HCT116 (cell line): ENCODE data around the gene ZNF367. TPM values are rescaled to one million over a fixed set of nuclear protein-coding genes. Genes with fewer than 3 reads are reported as not detected.

Experiments used
- ATAC-seq: fragments of 200-7000 bp; cut with Tn5 transposase; 2 replicates; pipeline ENCODE4 v1.9.1; 2020; ENCODE audit warnings: mild to moderate bottlenecking, moderate library complexity
- BruUV-seq: library from RNA; stranded (reverse); fragments of 400-500 nt; replicated peaks from 2 replicates; lab custom pipeline; 2021; lab: Mats Ljungman, UMichigan
- CTCF ChIA-PET: fragments of 300-600 bp; sonication (Branson Sonifier 250); formaldehyde crosslinking; loops from one replicate; lab custom pipeline; 2021; ENCODE audit warnings: antibody characterized with exemption; lab: Charles Lee
- POLR2A ChIA-PET: fragments of 300-600, 350-600 bp; sonication (Branson Sonifier 250); formaldehyde crosslinking; loops from one replicate; lab custom pipeline; 2021; ENCODE audit warnings: antibody characterized with exemption; lab: Charles Lee
- RAD21 ChIA-PET, 2 experiments: fragments of 300-600 bp; sonication (Branson Sonifier 250); formaldehyde crosslinking; loops; one replicate each; lab custom pipeline; 2023; ENCODE audit warnings: low total read pairs in 2 of 2; ENCODE audit not compliant: uncharacterized antibody in 2 of 2, unreplicated experiment in 2 of 2, low non-redundant PET in 1 of 2; lab: Charles Lee
- DNase-seq: peaks from one replicate; pipeline ENCODE4 v3.0.0-alpha.2; 2010; ENCODE audit warnings: low read depth, low spot score
- H2AFZ ChIP-seq: fragments of 200-600 bp; shearing (Covaris generic), sonication (generic); 2 replicates; pipeline ENCODE4 v1.6.1; 2017; ENCODE audit warnings: low read depth, mixed run types, mixed read lengths, antibody characterized with exemption, low read length; ENCODE audit not compliant: poor library complexity, severe bottlenecking
- H3K27ac ChIP-seq: 2 replicates; pipeline ENCODE4 v1.5.1; 2012; ENCODE audit warnings: low read depth, low read length
- H3K27me3 ChIP-seq: fragments of 200-600 bp; sonication (generic); 2 replicates; pipeline ENCODE4 v1.6.1; 2016; ENCODE audit warnings: mixed run types, low read length, mixed read lengths; ENCODE audit not compliant: insufficient read depth
- H3K36me3 ChIP-seq, 2 experiments: fragments of 200-500 bp in 1 of 2; fragments of 200-600 bp in 1 of 2; sonication (Bioruptor generic) in 1 of 2; sonication (generic) in 1 of 2; 2 replicates each; pipeline versions ENCODE4 v1.5.1 to v1.6.1; 2014 to 2016; ENCODE audit warnings: low read length in 2 of 2, inconsistent platforms in 1 of 2, mixed read lengths in 1 of 2, mixed run types in 1 of 2; ENCODE audit not compliant: insufficient read depth in 2 of 2, control insufficient read depth in 1 of 2
- H3K4me1 ChIP-seq, 2 experiments: fragments of 200-600 bp in 1 of 2; sonication (generic) in 1 of 2; 2 replicates each; pipeline versions ENCODE4 v1.5.1 to v1.6.1; 2012 to 2017; ENCODE audit warnings: low read length in 2 of 2, inconsistent platforms in 1 of 2, mild to moderate bottlenecking in 1 of 2, mixed read lengths in 1 of 2, mixed run types in 1 of 2, moderate library complexity in 1 of 2; ENCODE audit not compliant: insufficient read depth in 2 of 2, control insufficient read depth in 1 of 2
- H3K4me2 ChIP-seq: fragments of 200-600 bp; sonication (generic); 2 replicates; pipeline ENCODE4 v1.6.1; 2017; ENCODE audit warnings: mixed run types, low read length, mixed read lengths
- H3K4me3 ChIP-seq, 2 experiments: fragments of 200-600 bp in 1 of 2; sonication (generic) in 1 of 2; replicated peaks in 1 of 2; 2 replicates each; pipeline ENCODE4 v1.5.1; 2011 to 2016; ENCODE audit warnings: low read length in 2 of 2, control low read depth in 1 of 2, low read depth in 1 of 2, mild to moderate bottlenecking in 1 of 2, mixed read lengths in 1 of 2, mixed run types in 1 of 2
- H3K79me2 ChIP-seq: fragments of 200-600 bp; sonication (generic); 2 replicates; pipeline ENCODE4 v1.6.1; 2017; ENCODE audit warnings: mild to moderate bottlenecking, mixed run types, low read length, moderate library complexity, mixed read lengths; ENCODE audit not compliant: insufficient read depth
- H3K9ac ChIP-seq: fragments of 200-600 bp; sonication (generic); 2 replicates; pipeline ENCODE4 v1.6.1; 2016; ENCODE audit warnings: low read length, mixed read lengths
- H3K9me2 ChIP-seq: fragments of 200-600 bp; sonication (generic), shearing (Covaris generic); 2 replicates; pipeline ENCODE4 v1.6.1; 2017; ENCODE audit warnings: mixed run types, mild to moderate bottlenecking, moderate library complexity; ENCODE audit not compliant: insufficient read depth
- H3K9me3 ChIP-seq, 2 experiments: fragments of 200-500 bp in 1 of 2; fragments of 200-600 bp in 1 of 2; sonication (Bioruptor generic) in 1 of 2; sonication (generic) in 1 of 2; 2 replicates each; pipeline ENCODE4 v1.6.1; 2014 to 2017; ENCODE audit warnings: low read length in 2 of 2, mixed read lengths in 2 of 2, inconsistent platforms in 1 of 2, low read depth in 1 of 2, mild to moderate bottlenecking in 1 of 2, mixed run types in 1 of 2, moderate library complexity in 1 of 2; ENCODE audit not compliant: control insufficient read depth in 1 of 2, insufficient read depth in 1 of 2
- H4K20me1 ChIP-seq: fragments of 200-600 bp; sonication (generic), shearing (Covaris generic); 2 replicates; pipeline ENCODE4 v1.6.1; 2017; ENCODE audit warnings: mixed run types, mild to moderate bottlenecking, moderate library complexity; ENCODE audit not compliant: insufficient read depth
- ATF3 ChIP-seq: IDR thresholded peaks from 2 replicates; pipeline ENCODE4 v1.6.1; 2012
- EGR1 ChIP-seq: IDR thresholded peaks from 2 replicates; pipeline ENCODE4 v1.6.1; 2012; ENCODE audit warnings: low read depth
- EZH2 ChIP-seq: fragments of 200-600 bp; sonication (generic); IDR thresholded peaks from 2 replicates; pipeline ENCODE4 v1.6.1; 2017; ENCODE audit warnings: antibody characterized with exemption, mixed run types
- FOSL1 ChIP-seq: IDR thresholded peaks from 2 replicates; pipeline ENCODE4 v1.6.1; 2012; ENCODE audit warnings: low read depth
- JUND ChIP-seq: IDR thresholded peaks from 2 replicates; pipeline ENCODE4 v1.6.1; 2012
- POLR2A ChIP-seq: IDR thresholded peaks from 2 replicates; pipeline ENCODE4 v1.7.0; 2011; ENCODE audit warnings: borderline replicate concordance; ENCODE audit not compliant: insufficient read depth, insufficient read length; ENCODE audit errors: extremely low read depth
- POLR2AphosphoS5 ChIP-seq: IDR thresholded peaks from 2 replicates; pipeline ENCODE4 v1.6.1; 2011; ENCODE audit warnings: mild to moderate bottlenecking, low read depth, low read length, moderate library complexity
- RAD21 ChIP-seq: IDR thresholded peaks from 2 replicates; pipeline ENCODE4 v1.6.1; 2012; ENCODE audit warnings: low read depth, mild to moderate bottlenecking
- SP1 ChIP-seq: IDR thresholded peaks from 2 replicates; pipeline ENCODE4 v1.6.1; 2012; ENCODE audit warnings: low read depth
- YY1 ChIP-seq: IDR thresholded peaks from 2 replicates; pipeline ENCODE4 v1.6.1; 2011; ENCODE audit warnings: low read length, low read depth, moderate library complexity, mild to moderate bottlenecking; ENCODE audit not compliant: insufficient replicate concordance; ENCODE audit errors: extremely low read depth
- ZFX ChIP-seq: fragments of 450-650 bp; IDR thresholded peaks from 2 replicates; pipeline ENCODE4 v1.6.1; 2017
- ZNF274 ChIP-seq: fragments of 200-500 bp; sonication (Bioruptor generic); IDR thresholded peaks from 2 replicates; pipeline ENCODE4 v1.6.1; 2014; ENCODE audit warnings: mild to moderate bottlenecking, low read depth, low read length, inconsistent platforms
- intact Hi-C: fragments of 100-400 bp; cut with micrococcal nuclease; formaldehyde crosslinking; loops from 2 replicates; pipeline ENCODE4 v1.10.0; 2022
- total RNA-seq: library from RNA; stranded (reverse); gene quantifications from one replicate; pipeline ENCODE4 v1.2.1, GENCODE V29; 2021; ENCODE audit not compliant: unreplicated experiment
- TF ChIP-seq, protein P1 (sequence below): IDR thresholded peaks from 2 replicates; pipeline ENCODE4 v1.6.1; 2012; ENCODE audit warnings: low read depth

Gene ZNF367
- total RNA-seq, 1 experiment from 2014 or later = 18.1 TPM

DNA sequence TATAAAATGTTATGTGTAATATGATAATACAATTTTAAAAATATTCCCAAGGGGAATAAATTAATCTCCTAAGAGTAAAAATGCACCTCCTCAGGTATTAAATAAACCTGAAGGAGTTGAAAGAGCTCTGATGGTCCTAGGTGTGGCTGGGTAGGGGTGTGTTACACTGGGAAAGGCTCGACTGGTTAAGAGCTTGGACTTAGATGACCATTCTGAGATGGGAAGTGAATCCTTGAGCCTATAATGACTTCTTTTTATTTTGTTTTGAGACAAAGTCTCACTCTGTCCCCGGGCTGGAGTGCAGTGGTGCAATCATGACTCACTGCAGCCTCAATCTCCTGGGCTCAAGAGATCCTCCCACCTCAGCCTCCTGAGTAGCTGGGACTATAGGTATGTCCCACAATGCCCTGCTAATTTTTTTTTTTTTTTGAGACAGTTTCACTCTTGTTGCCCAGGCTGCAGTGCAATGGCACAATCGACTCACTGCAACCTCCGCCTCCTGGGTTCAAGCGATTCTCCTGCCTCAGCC lies 22.6 kb upstream of the ZNF367 start:
- Histone ChIP-seq H3K36me3 (no peaks in the 10 kb centered on the region), H3K79me2 (no peaks in the 10 kb centered on the region), H3K9me2 (no peaks in the 10 kb centered on the region), H3K9me3 (0 out of 4 replicates have a peak, but pooled peaks cover 0 to 3% of the 10 kb centered on the region in 2 experiments), H2AFZ (no peak overlapping the region), H3K4me2 (no peak overlapping the region), H3K27ac (no peak overlapping the region), H3K27me3 (no peaks in the 10 kb centered on the region), H3K4me1 (no peaks in the 10 kb centered on the region), H4K20me1 (no peaks in the 10 kb centered on the region), H3K4me3 (no peak overlapping the region), H3K9ac (no peak overlapping the region)
- CTCF ChIA-PET = interaction anchor here (1.5 kb wide), 1 partner anchor 10 kb away, joined by 10 read pairs; the partner anchor contains the start of gene HABP4
- TF ChIP-seq EGR1 = no peak
- TF ChIP-seq RAD21 = no peak
- TF ChIP-seq JUND = no peak
- TF ChIP-seq ZNF274 = no peak
- TF ChIP-seq, protein P1, sequence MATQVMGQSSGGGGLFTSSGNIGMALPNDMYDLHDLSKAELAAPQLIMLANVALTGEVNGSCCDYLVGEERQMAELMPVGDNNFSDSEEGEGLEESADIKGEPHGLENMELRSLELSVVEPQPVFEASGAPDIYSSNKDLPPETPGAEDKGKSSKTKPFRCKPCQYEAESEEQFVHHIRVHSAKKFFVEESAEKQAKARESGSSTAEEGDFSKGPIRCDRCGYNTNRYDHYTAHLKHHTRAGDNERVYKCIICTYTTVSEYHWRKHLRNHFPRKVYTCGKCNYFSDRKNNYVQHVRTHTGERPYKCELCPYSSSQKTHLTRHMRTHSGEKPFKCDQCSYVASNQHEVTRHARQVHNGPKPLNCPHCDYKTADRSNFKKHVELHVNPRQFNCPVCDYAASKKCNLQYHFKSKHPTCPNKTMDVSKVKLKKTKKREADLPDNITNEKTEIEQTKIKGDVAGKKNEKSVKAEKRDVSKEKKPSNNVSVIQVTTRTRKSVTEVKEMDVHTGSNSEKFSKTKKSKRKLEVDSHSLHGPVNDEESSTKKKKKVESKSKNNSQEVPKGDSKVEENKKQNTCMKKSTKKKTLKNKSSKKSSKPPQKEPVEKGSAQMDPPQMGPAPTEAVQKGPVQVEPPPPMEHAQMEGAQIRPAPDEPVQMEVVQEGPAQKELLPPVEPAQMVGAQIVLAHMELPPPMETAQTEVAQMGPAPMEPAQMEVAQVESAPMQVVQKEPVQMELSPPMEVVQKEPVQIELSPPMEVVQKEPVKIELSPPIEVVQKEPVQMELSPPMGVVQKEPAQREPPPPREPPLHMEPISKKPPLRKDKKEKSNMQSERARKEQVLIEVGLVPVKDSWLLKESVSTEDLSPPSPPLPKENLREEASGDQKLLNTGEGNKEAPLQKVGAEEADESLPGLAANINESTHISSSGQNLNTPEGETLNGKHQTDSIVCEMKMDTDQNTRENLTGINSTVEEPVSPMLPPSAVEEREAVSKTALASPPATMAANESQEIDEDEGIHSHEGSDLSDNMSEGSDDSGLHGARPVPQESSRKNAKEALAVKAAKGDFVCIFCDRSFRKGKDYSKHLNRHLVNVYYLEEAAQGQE = no peak
- TF ChIP-seq FOSL1 = no peak
- TF ChIP-seq EZH2 = no peak
- TF ChIP-seq POLR2A = no peak
- no peak for TF ChIP-seq YY1
- TF ChIP-seq ATF3 = no peak
- no peak for TF ChIP-seq POLR2AphosphoS5
- TF ChIP-seq SP1 = no peak
- TF ChIP-seq ZFX = no peak
- BruUV-seq = no TSS peak
- DNase-seq (no peak), ATAC-seq (no peak)
- intact Hi-C loops = no loop called here
- POLR2A ChIA-PET = no interaction called here
- RAD21 ChIA-PET = no interaction called here
